Stimulated activated CD4-positive, alpha-beta T cell treated with anti-CD3 and anti-CD28 coated beads, TNF-alpha, amount 100 ng/mL, for 1 hour (primary cell): Measurements from ENCODE around the gene TGFBRAP1.

Source experiments
- DNase-seq, 3 donors: peaks; one replicate each; pipeline ENCODE4 v3.0.0-alpha.2; 2020; ENCODE audit warnings: low read depth in 3 of 3, low spot score in 1 of 3

The TGFBRAP1 gene

GRCh38 chr2:105329561-105330495, at the start of gene TGFBRAP1:
Gene TGFBRAP1 (minus strand): TSS chr2:105329735. CDS start chr2:105308301, 21,434 bp downstream.
- DNase-seq = peak in 2 of 3 donors; percentile 9 to 41

GRCh38 chr2:105378921-105379383, 49.4 kb upstream of the TGFBRAP1 start:
- DNase-seq = no peak

GRCh38 chr2:105378276-105378840, 48.8 kb upstream of the TGFBRAP1 start:
- no peak for DNase-seq

GRCh38 chr2:105377871-105378270, 48.3 kb upstream of the TGFBRAP1 start:
- no peak for DNase-seq

GRCh38 chr2:105376789-105377240, 47.3 kb upstream of the TGFBRAP1 start:
- no peak for DNase-seq

GRCh38 chr2:105376010-105376409, 46.5 kb upstream of the TGFBRAP1 start:
- DNase-seq = no peak

GRCh38 chr2:105375001-105375561, 45.5 kb upstream of the TGFBRAP1 start:
- DNase-seq = no peak

- DNase-seq = no peak
Measured at GRCh38 chr2:105373895-105374401, 44.4 kb upstream of the TGFBRAP1 start.

- no peak for DNase-seq
Measured at GRCh38 chr2:105373344-105373781, 43.8 kb upstream of the TGFBRAP1 start.

- no peak for DNase-seq
Measured at GRCh38 chr2:105371810-105372209, 42.3 kb upstream of the TGFBRAP1 start.

- DNase-seq = no peak
Measured at GRCh38 chr2:105371156-105371555, 41.6 kb upstream of the TGFBRAP1 start.

- peak; percentile 60 to 77 (median 71) for DNase-seq
Measured at GRCh38 chr2:105369777-105370690, 40.5 kb upstream of the TGFBRAP1 start.

GRCh38 chr2:105368759-105369408, 39.3 kb upstream of the TGFBRAP1 start:
- DNase-seq = no peak

- DNase-seq = no peak
Measured at GRCh38 chr2:105365206-105365605, 35.7 kb upstream of the TGFBRAP1 start.

GRCh38 chr2:105364436-105365139, 35.1 kb upstream of the TGFBRAP1 start:
- no peak for DNase-seq

- no peak for DNase-seq
Measured at GRCh38 chr2:105362862-105363591, 33.5 kb upstream of the TGFBRAP1 start.

GRCh38 chr2:105361102-105361889, 31.8 kb upstream of the TGFBRAP1 start:
- no peak for DNase-seq

GRCh38 chr2:105358593-105358992, 29.1 kb upstream of the TGFBRAP1 start:
- DNase-seq = no peak
